T-helper 9 cell (primary cell): ENCODE data around the gene DYNLT3.

Experiments used
- DNase-seq: peaks from one replicate; pipeline ENCODE4 v3.0.0-alpha.2; 2020

DYNLT3 gene

DNA sequence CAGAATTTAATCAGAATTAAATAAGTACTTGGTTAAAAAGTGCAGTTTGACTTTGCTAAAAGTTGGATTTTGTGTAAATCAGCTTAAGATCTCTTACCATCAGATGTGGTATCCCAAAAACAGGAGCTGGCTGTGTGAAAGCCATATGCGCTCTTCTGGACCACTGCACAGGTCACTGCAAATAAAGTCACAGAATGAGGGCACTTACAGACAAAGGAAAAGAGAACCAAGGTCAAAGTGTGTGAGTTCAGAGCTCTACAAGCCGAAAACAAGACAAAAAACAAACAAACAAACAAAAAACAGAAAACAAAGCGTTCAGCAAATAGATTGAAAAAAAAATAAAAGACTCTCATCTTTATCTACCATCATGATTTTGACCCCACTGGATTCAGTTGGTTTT is 6.4 kb downstream of the DYNLT3 start:
- DNase-seq = no peak

DNA sequence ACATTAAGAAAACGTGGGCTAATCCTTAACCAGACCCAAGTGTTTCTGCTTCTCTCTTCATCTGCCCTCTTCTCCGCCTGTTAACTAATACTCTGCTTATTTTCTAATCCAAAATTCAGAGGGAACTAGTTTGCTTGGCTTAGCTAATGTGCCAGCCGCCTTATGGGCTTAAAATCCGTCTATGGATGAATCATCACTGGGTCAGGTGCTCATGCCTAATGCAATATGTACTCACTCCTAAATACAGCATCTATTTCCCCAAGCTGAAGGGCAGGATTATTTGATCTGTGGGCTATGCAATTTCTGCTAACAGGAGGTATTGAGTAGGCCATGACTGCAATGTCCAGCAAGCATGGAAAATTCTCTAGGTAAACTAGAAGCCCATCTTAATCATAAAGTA is 12.4 kb downstream of the DYNLT3 start:
- DNase-seq = no peak

DNA sequence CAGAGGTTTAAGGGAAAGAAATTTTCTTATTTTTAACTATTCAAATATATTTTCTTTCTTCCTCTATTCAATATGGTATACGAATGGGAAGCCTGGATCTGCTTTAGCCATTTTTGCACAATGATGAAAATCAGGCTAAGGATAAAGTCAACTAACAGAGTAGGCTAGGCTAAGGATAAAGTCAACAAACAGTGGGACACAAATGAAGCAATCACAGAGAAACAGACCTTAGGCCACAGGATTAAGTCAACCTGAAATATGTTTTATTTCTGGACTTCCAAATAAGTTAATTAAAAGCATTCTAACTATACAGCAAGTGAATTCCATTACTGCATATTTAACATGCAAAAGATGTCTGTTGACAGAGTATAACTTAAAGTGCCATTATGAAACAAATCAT is 17.0 kb downstream of the DYNLT3 start:
- DNase-seq = no peak

DNA sequence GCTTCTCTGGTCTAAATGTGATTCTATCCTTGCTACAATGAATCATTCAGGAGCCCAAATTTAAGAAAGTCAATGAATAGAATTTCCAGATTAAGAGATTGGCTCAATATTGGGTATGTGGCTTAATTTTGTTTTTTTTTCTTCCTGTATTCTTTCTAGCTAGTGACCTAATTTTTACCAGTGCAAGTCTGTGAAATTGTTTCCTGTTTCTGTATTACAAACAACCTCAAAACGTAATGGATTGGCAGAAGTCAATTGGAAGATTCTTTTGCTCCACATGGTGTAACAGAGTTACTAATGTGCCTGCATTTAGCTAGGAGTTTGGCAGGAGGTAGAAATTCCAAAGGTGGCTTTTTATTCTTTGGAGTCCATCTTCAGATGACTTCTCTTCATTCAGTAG is 17.6 kb downstream of the DYNLT3 start:
- DNase-seq = no peak

DNA sequence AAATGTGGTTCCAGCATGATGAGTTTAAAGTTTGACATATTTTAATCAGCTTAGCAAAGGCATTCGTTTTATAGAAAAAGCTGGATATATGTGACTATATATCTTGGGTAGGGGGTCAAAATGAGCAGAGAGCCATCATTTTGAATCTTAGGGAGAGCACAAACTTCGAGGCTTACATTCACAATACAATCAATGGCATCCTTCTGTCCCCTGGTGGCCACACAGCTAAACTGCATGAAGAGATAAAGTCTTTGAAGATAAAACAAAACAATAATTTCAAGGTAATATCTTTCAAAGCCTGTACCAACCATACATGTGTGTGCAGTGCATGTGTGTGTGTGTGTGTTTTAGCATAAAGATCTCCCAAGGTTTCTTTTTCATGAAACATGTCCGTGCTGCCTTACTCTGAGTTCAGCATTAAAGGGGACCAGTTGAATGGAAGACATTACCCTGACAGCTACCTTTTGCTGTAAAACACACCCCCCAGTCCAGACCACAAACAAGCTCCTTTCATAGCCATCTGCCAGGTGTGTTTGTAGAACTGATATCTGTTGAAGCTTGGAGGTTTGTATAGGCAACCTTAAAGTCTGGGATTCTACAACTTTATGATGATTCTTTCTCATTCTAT is 22.0 kb downstream of the DYNLT3 start:
- DNase-seq = peak; percentile 34

DNA sequence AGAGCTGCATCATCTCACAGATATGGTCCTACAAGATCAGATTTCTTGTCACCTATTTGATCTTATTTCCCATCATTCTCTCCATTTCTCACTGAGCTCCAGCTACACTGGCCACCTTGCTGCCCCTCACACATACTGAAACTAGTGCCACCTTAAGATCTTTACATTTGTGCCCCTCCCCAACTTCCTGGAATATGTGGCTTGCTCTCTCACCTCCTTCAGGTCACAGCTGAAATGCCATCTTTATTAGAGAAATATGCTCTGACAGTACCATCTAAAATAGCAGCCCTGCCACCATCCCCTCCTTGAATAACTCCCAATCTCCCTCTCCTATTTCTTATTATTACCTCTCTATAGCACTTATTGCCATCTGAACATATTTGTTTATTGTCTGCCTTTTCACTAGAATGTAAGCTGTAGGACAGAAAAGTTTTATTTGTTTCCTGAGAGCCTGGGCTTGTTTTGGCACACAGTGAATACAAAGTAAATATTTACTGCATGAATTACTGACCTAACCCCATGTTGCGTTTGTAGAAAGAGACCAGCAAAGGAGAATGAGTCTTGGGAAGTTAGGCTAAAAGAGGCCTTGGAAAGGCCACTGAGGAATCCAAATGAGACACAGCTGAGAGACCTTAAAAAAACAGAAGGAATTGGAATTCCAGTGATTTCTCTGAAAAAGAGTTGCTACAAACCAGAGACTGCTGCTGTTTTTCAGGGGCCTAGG is 22.7 kb downstream of the DYNLT3 start:
- DNase-seq = no peak

DNA sequence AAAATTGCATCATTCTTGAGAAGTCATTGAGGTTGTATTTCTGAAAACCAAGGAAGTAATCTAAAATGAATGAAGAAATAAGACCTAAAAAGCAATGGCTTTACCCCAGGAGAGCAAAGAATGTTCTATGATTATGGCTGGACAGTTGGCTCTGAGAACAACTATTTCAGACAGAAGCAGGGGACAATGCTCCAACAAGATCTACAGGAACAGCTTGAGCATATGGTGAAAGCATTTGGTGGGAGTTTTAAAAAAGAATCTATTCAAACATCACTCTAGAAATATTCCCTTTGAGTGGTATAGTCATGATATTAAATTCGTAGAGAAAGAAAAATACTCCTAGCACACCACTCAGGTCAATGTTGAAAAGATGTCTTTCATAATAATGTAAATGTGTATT is 26.7 kb downstream of the DYNLT3 start:
- DNase-seq = no peak

DNA sequence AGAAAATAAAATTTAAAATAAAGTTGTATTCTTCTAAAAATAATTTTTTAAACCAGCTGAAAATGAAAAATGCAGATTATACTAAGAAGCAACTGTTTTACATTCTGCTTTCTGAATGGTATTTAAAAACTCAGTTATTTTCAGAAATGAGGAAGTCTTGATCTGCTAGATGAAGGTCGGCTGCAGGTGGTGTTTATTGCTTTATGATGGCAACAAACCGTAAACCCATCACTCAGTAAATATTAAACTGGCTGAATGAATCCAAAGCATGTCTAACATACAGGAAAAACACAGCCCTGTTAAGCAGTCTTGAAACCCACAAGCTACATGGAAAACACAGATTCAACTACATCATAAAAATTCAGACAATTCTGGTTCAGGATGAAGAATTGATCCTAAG is 29.3 kb downstream of the DYNLT3 start:
- no peak for DNase-seq

DNA sequence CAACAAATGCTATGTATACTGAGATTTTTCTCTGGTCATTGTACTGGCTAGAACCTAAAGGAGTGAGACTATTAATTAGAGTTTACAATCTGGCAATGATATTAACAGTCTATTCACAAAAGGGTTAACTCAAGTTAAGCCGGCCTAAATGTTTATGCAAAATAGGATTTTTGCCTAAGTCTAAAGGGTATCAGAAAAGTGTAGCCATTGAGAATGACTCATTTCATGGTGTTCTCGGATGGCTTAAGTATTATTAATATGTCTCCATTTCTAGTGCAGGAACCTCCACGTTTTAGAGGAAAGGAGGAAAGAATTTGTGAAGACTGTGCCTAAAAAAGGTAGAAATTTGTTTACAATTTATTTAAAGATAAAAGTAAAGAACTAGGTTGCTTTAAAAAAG is 29.8 kb downstream of the DYNLT3 start:
- DNase-seq = no peak

DNA sequence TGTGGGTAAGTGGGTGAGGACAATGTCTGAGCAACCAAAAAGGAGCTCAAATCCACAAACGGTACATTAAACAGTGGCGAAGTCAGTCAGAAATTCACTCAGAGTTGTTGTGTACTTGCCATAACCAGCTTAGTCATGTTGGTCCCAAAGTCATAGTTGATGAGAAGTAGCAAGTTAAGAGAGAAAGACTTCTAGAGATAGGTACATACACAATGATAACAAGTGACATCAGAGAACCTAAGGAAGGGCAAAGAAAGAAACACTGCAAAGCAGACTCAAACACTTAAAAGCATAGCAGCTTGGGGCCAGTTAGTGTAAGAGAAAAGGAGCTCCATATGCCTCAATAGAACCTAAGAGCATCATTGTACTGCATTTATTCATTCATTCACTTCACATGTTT is 30.2 kb downstream of the DYNLT3 start:
- no peak for DNase-seq

DNA sequence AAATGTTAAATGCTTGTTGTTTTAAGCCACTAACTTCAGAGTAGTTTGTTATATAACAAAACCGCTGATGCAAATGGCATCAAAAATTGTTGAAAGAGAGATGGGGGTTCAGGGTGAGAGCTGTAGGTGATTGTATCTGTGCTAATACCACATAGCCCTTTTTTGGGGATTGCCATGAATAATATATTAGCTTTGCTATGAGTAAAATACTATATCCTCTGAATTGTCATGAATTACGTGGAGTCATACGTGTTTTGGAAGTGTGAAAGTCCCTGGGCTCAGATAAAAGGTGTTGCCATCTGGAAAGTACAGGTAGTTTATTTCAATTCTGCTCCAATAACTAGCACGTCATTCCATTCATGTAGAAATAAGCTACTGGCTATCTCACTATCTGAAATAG is 30.6 kb downstream of the DYNLT3 start:
- DNase-seq = no peak

DNA sequence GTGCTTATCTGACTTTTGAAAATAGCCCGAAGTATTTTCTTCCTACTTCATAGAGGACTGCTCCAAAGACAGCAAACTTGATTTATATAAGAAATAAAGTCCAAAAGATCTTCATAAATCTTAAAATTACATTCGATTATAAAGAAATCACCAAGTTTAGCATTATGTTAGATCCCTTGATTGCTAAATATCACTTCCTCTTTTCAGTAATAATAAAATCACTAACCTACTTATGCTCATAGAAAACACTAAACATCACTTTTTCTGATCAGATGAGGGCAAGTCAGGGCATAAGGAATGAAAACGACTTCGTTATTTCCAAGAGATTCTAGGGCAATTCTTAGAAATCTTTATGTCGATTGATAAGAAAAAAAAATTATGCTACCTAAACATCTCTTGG is 32.0 kb downstream of the DYNLT3 start:
- no peak for DNase-seq

DNA sequence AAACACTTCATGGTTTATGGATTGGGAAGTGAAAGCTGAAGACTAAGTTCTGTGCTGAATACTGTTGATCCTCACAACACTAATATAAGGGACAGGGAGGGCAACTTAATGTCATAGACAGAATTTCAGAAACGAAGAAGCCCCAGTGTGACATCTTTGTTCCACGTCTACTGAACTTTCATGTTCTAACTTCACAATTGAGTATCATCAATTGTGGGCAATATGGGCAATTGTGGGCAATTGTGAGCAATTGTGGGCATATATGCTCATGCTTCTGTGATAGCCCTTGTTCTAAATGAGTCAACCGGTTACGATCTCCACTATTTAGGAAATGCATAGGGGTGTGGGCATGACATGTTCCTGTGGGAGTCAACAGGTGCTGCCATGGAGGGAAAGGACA is 33.8 kb downstream of the DYNLT3 start:
- no peak for DNase-seq

DNA sequence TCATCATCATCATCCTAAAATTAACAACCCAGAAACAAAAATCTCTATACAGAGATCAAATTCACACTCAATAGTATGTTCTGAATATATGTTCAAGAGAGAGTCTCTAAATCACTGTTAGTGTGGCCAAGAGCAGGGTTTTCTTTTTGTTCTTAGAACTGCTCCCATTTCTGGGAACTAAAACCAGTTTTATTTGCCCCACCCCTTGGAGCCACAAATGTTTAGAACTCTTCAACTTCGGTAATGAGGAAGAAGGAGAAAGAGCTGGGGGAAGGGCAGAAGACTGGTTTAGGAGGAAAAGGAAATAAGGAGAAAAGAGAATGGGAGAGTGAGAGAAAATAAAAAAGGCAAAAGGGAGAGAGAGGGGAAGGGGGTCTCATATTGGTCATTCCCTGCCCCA is 35.3 kb downstream of the DYNLT3 start:
- DNase-seq = no peak

DNA sequence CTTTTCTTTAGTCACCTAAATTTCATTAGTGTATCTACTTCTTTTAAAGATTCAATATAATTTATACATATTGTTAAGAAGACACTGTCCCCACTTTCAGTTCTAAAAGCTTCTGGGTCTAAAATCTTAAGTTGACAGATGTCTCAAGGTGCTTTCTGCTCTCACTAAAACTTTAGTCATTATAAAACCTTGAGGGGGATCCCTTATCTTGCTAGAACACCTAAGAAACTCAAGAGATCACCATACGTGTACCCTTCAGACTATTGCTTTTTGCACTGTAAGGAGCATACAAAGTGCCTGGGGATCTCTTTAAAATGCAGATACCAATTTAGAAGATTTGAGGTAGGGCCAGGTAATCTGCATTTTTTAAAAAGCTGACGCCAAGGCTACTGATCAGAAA is 37.4 kb downstream of the DYNLT3 start:
- DNase-seq = no peak

DNA sequence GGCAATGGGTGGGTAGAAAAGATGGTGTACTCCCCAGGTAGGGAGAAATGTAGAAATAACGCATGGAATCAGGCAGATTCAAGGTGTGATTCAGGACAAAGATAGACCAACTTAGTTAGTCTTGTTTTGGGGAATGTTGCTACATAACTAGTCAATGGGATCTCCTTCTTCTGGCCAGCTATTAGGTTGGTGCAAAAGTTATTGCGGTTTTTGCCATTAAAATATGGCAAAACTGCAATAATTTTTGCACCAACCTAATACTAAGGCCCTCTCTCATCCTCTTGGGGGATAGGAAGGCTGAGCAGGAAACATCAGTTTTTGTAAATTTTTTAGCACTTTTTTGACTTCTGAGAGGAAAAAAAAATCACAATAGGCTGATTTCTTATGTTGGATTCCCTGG is 44.3 kb downstream of the DYNLT3 start:
- no peak for DNase-seq

DNA sequence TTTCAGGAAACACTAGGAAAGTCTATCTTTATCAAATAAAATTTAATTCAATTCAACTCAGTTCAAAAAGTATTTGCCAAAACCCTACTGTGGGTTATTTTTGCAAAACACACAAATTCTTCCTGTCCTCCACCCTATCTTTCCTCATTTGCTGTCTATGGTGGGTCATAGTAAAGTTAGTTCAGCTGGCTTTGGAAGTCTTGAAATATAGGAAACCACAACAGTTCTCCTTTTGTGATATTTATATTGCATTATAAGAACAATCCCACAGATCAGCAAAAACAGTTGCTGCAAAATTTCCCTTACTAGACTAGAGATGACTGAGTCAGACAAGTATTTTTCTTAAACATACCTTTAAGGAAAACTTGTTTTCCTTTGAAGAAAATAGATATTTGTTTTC is 45.3 kb downstream of the DYNLT3 start:
- DNase-seq = no peak

DNA sequence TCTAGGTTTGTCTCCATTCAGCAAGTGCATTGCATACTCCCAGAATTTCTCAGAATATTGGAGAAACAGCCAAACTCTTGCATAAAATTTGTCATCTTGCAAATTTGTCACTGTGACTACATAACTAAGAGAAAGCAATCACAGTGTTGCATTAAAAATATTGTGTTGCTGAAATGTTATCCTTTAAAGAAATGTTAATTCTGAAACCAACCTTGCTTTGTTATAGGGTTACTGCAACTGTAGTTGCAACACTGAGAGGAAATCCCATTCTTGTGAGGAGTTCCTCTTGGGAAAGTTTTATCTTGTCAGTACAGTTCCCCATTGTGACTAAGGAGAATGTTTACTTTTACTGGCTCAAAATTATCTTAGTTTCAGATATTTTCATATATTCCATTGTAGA is 46.7 kb downstream of the DYNLT3 start:
- no peak for DNase-seq

DNA sequence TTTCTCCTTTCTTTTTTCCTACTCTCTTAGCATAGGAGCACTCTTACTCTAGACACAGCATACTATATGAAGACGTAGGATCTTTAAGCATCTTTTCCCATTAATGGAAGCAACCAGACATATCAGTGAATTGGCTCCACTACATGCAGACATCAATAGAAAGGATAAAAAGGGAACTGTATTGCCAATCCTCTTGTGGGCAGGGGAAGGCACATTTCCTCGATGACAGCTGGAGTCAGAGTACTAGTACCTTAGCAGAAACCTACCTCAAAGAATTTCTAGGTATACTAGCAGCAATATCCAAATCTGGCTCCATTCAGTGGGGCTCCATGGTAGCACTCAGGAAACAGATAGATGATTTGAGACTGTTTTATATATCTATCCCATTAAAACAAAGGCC is 47.4 kb downstream of the DYNLT3 start:
- DNase-seq = no peak

DNA sequence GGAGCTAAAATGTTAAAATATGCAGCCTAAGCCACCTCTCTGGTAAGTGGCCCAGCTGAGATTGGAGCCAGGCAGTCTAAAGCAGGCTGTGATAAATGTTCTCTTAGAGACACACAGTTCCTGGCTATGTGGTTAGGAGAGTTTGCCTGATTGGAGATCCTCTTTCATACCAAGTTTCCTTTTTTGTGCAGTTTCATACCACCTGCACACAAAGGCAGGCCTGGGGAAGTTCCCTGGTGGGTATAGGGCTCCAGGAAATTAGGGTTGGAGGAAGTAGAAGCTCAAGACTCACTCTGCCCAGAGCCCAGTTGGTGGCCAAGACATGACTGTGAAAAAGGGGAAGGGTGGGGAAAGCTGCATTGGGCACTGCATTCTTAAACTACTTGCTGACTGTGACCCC is 50.6 kb downstream of the DYNLT3 start:
- DNase-seq = no peak

DNA sequence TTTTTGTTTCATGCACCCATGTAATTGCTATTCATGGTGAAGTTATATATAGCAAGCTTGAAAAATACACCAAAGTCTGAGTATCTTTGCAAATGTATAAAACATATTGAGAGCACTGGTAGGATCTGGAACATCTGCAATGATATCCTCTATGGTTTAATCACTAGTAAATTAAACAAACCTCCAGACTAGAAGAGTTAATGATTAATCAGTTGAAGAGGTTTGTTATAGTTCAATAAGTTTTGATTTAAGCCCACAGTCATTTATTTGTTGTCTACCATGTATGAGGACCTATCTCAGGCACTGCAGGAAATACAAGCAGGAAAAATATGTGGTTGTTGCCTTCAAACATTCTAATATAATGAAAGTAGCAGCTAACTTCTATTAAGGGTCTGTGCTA is 51.1 kb downstream of the DYNLT3 start:
- no peak for DNase-seq
